GM12874 (cell line): ENCODE results near the gene TYW1.

Experiments used
- CTCF ChIP-seq: IDR thresholded peaks from 2 replicates; pipeline ENCODE4 v1.5.1; 2011; ENCODE audit warnings: low read depth, mild to moderate bottlenecking, control low read depth, low read length, moderate library complexity; ENCODE audit not compliant: insufficient read depth

Gene TYW1

GRCh38 chr7:67019562-67020390, 23.1 kb downstream of the TYW1 start:
- TF ChIP-seq CTCF = no peak

GRCh38 chr7:67021260-67021659, 24.6 kb downstream of the TYW1 start:
- TF ChIP-seq CTCF = no peak

- TF ChIP-seq CTCF = no peak
Measured at GRCh38 chr7:67022511-67022910, 25.9 kb downstream of the TYW1 start.

GRCh38 chr7:67033251-67033650, 36.6 kb downstream of the TYW1 start:
- no peak for TF ChIP-seq CTCF

- no peak for TF ChIP-seq CTCF
Measured at GRCh38 chr7:67045496-67045995, 48.9 kb downstream of the TYW1 start.

- no peak for TF ChIP-seq CTCF
Measured at GRCh38 chr7:67056683-67057082, 60.0 kb downstream of the TYW1 start.

- no peak for TF ChIP-seq CTCF
Measured at GRCh38 chr7:67100956-67101361, 104.3 kb downstream of the TYW1 start.
